ELF-1 (cell line): ENCODE measurements around the gene ALDOC.

Source experiments
- DNase-seq: peaks from one replicate; pipeline ENCODE4 v3.0.0-alpha.2; 2016; ENCODE audit warnings: low read depth, low spot score

The ALDOC gene

GRCh38 chr17:28532050-28532960 lies 44.4 kb downstream of the ALDOC start:
- DNase-seq, result no peak

DNA sequence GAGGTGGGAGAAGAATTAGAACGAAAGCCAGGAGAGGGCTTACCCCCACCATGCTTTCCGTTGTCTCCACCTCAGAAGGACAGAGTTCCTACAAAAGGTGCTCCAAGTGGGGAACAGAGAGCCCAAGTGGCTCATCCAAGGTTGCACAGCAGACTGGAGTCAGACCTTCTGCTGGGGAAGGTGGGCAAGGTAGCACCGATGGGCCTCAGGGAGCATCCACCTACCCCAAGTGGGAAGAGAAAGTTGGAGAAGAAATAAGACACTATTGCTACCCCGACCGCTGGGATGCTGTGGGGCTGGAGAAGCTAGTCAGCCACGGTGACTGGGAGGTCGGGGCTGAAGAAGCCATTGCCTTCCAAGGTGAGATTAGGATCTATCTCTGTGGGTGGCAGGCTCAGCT lies 45.8 kb downstream of the ALDOC start:
- DNase-seq, result no peak

DNA sequence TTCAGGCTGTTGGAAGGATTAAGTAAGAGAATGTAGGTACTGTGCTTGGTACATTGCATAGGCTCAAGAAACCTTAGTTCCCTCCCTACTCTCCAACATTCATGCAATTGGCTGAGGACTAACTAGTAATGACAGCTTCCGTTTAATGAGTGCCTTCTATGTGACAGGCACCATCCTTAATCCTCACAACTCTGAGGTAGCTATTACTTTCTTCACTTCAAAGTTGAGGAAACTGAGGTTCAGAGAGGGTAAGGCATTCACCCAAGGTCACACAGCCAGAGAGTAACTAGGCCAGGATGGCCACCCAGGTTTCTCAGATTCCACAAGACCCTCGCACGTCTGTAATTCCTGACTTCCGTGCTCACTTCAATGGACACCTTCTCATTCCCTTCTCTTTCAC lies 46.4 kb downstream of the ALDOC start:
- no peak for DNase-seq

DNA sequence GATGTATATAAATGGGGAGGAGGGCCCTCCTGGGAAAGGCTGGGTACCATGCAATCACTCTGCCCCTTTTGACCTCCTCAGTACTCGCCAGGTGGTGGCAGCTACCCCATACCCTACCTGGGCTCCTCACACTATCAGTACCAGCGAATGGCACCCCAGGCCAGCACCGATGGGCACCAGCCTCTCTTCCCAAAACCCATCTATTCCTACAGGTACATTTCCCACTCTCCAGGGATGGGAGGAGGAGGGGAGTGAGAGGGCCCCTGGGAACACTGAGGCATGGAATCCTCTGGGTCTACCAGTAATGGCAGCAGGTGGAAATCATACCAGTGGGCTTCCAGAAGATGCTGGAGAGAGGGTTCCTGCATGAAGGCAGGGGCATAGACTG lies 47.7 kb downstream of the ALDOC start:
- DNase-seq, result no peak

DNA sequence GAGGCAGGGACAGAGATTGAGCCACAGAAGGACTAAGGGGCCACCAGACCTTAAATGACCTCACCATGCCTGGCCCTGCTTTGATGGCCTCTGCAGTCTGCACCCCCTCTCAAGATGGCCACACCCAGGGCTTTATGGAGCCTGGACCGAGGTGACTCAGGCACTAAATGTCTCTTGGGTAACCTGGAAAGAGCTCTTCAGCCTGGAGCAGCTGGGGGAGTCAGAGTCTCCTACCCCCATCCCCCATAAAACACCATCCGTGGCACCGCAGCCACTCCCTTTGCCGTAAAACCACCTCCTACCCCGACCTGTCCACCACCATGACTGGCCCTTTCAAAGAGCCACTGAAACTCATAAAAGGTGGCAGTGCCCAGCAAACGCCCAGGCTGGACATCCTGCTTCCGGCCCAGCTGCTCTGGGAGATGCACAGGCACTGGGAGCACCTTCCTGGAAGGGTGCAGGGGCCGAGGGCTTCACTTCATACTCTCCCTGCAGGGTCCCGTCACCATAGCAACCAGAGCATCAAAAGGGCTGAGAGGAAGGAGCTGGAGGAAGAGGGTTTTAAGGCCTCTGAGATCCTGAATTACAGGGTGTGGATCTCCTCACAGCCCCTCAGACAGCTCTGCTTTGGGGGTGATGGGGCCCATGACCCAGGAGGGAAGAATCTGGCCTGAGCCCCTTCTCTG lies 48.2 kb downstream of the ALDOC start:
- no peak for DNase-seq

GRCh38 chr17:28527859-28528258 lies 48.8 kb downstream of the ALDOC start:
- DNase-seq, result no peak

- no peak for DNase-seq
Observed at GRCh38 chr17:28527181-28527681, 49.5 kb downstream of the ALDOC start.

- no peak for DNase-seq
Observed at GRCh38 chr17:28526381-28526780, 50.3 kb downstream of the ALDOC start.

DNA sequence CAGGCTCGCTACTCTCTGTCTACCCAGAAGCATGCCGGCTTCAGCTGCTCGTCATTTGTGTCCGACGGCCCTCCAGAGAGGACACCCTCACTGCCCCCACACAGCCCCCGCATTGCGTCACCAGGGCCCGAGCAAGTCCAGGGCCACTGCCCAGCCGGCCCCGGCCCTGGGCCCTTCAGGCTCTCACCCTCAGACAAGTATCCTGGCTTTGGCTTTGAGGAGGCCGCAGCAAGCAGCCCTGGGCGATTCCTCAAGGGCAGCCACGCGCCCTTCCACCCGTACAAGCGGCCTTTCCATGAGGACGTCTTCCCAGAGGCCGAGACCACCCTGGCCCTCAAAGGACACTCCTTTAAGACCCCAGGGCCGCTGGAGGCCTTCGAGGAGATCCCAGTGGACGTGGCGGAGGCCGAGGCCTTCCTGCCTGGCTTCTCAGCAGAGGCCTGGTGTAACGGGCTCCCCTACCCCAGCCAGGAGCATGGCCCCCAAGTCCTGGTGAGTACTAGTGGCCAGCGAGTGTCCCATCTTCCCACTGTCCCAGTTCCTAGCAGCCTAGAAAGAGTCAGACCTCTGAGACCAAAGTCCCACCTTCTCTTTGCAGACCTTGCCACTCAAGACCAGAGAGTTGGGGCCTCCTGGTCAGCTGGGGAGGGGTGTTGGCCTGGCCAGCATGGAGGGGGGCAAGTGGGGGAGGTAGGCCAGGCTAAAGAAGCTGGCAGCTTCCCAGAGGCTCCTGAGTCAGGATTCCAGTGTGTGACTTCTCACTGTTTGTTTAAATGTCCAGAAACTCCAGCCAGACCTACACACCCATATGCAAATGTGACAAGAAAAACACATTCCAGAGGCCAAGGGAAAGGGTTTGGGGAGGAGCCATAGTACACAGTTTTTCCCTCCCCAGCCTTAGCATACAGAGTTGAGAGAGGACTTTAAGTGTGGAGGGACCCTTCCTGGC lies 51.9 kb downstream of the ALDOC start:
- peak; percentile 54 for DNase-seq

GRCh38 chr17:28523876-28524275 lies 52.8 kb downstream of the ALDOC start:
- DNase-seq, result no peak

GRCh38 chr17:28523186-28523585 lies 53.5 kb downstream of the ALDOC start:
- no peak for DNase-seq
